CD14-positive monocyte (primary cell): ENCODE results near the gene PLEKHJ1. TPM values are rescaled to one million over a fixed set of nuclear protein-coding genes. Genes with fewer than 3 reads are reported as not detected.

Experiments
- DNase-seq, 3 donors: peaks; one replicate each; pipeline ENCODE4 v3.0.0-alpha.2; 2011 to 2022
- H2AFZ ChIP-seq: 2 replicates; pipeline ENCODE4 v1.6.0; 2012; ENCODE audit warnings: mild to moderate bottlenecking, low read depth, low read length, inconsistent platforms; ENCODE audit not compliant: insufficient read depth, poor library complexity, severe bottlenecking
- H3K27ac ChIP-seq, 2 donors: 1 replicate in 1 of 2; 2 replicates in 1 of 2; pipeline ENCODE4 v1.5.1; 2012 to 2013; ENCODE audit warnings: low read length in 2 of 2, control low read depth in 1 of 2, inconsistent platforms in 1 of 2, low read depth in 1 of 2, mild to moderate bottlenecking in 1 of 2
- H3K27me3 ChIP-seq, 2 donors: one replicate each; pipeline versions ENCODE4 v1.6.0 to v1.6.1; 2011 to 2013; ENCODE audit warnings: low read length in 2 of 2; ENCODE audit not compliant: control insufficient read depth in 2 of 2, insufficient read depth in 2 of 2
- H3K36me3 ChIP-seq, 2 donors: replicated peaks in 1 of 2; 1 replicate in 1 of 2; 2 replicates in 1 of 2; pipeline versions ENCODE4 v1.5.1 to v1.6.1; 2012 to 2013; ENCODE audit warnings: low read length in 2 of 2, control low read depth in 1 of 2, inconsistent platforms in 1 of 2, mild to moderate bottlenecking in 1 of 2; ENCODE audit not compliant: insufficient read depth in 2 of 2, control insufficient read depth in 1 of 2
- H3K4me1 ChIP-seq, 2 donors: 1 replicate in 1 of 2; 2 replicates in 1 of 2; pipeline versions ENCODE4 v1.5.1 to v1.6.1; 2012 to 2013; ENCODE audit warnings: low read length in 2 of 2, control low read depth in 1 of 2, inconsistent platforms in 1 of 2, mild to moderate bottlenecking in 1 of 2, moderate library complexity in 1 of 2; ENCODE audit not compliant: insufficient read depth in 2 of 2, control insufficient read depth in 1 of 2
- H3K4me2 ChIP-seq: replicated peaks from 2 replicates; pipeline ENCODE3; 2012; ENCODE audit warnings: low read length, moderate library complexity, mild to moderate bottlenecking; ENCODE audit not compliant: poor library complexity, severe bottlenecking; ENCODE audit errors: extremely low read depth
- H3K4me3 ChIP-seq, 3 experiments: fragments of 200-600 bp in 1 of 3; sonication (generic) in 1 of 3; replicated peaks in 1 of 3; 1 replicate in 2 of 3; 2 replicates in 1 of 3; pipeline ENCODE4 v1.5.1; 2011 to 2013; ENCODE audit warnings: low read length in 3 of 3, mild to moderate bottlenecking in 3 of 3, control low read depth in 2 of 3, low read depth in 2 of 3, inconsistent platforms in 1 of 3, moderate library complexity in 1 of 3
- H3K79me2 ChIP-seq: 2 replicates; pipeline ENCODE4 v1.6.0; 2012; ENCODE audit warnings: mild to moderate bottlenecking, control low read depth, inconsistent platforms, low read length, moderate library complexity; ENCODE audit not compliant: insufficient read depth
- H3K9ac ChIP-seq: 2 replicates; pipeline ENCODE4 v1.6.0; 2017; ENCODE audit warnings: low read length, mild to moderate bottlenecking; ENCODE audit not compliant: insufficient read depth, poor library complexity, severe bottlenecking
- H3K9me3 ChIP-seq, 2 donors: replicated peaks in 1 of 2; 1 replicate in 1 of 2; 2 replicates in 1 of 2; pipeline versions ENCODE4 v1.5.1 to v1.6.1; 2012 to 2013; ENCODE audit warnings: low read length in 2 of 2, control low read depth in 1 of 2; ENCODE audit not compliant: control insufficient read depth in 1 of 2, insufficient read depth in 1 of 2
- H4K20me1 ChIP-seq: 2 replicates; pipeline ENCODE4 v1.6.0; 2012; ENCODE audit warnings: mild to moderate bottlenecking, low read length, control low read depth, moderate library complexity; ENCODE audit not compliant: insufficient read depth
- H3K27ac Mint-ChIP-seq, 7 donors: one replicate each; pipeline ENCODE4 v1.8.0; 2020; ENCODE audit warnings: mild to moderate bottlenecking in 7 of 7, mixed read lengths in 7 of 7, moderate library complexity in 6 of 7, inconsistent platforms in 2 of 7
- H3K27me3 Mint-ChIP-seq, 3 donors: one replicate each; pipeline ENCODE4 v1.8.0; 2021 to 2022; ENCODE audit warnings: low read depth in 3 of 3, mild to moderate bottlenecking in 3 of 3, mixed read lengths in 3 of 3, moderate library complexity in 3 of 3, inconsistent platforms in 1 of 3
- H3K36me3 Mint-ChIP-seq, 2 donors: one replicate each; pipeline ENCODE4 v1.8.0; 2020; ENCODE audit warnings: mixed read lengths in 2 of 2, inconsistent platforms in 1 of 2, mild to moderate bottlenecking in 1 of 2
- H3K4me1 Mint-ChIP-seq: one replicate; pipeline ENCODE4 v1.8.0; 2020; ENCODE audit warnings: mild to moderate bottlenecking, mixed read lengths
- H3K4me3 Mint-ChIP-seq, 2 donors: one replicate each; pipeline ENCODE4 v1.8.0; 2020; ENCODE audit warnings: mild to moderate bottlenecking in 2 of 2, mixed read lengths in 2 of 2, moderate library complexity in 1 of 2
- H3K9me3 Mint-ChIP-seq, 7 donors: one replicate each; pipeline ENCODE4 v1.8.0; 2020 to 2022; ENCODE audit warnings: mixed read lengths in 7 of 7, mild to moderate bottlenecking in 6 of 7, moderate library complexity in 6 of 7, inconsistent platforms in 2 of 7
- CTCF ChIP-seq: fragments of 200-600 bp; IDR thresholded peaks from one replicate; pipeline ENCODE4 v1.8.0; 2022; ENCODE audit warnings: antibody characterized with exemption, mild to moderate bottlenecking
- WGBS: methylation state at CpG from one replicate; pipeline ENCODE4 v1.1.5; 2013; ENCODE audit warnings: missing lambda C conversion rate; ENCODE audit not compliant: insufficient coverage; 5-methylcytosine and 5-hydroxymethylcytosine counted together
- intact Hi-C, 2 donors: fragments of 100-400 bp; cut with micrococcal nuclease; formaldehyde crosslinking; loops; one replicate each; pipeline versions ENCODE4 v1.15.0 to v1.15.1; 2023
- polyA plus RNA-seq, 3 donors: library from polyadenylated mRNA; depleted of rRNA in 1 of 3; unstranded in 2 of 3; stranded (reverse) in 1 of 3; fragments of 300-500 nt in 2 of 3; fragments of >200 nt in 1 of 3; fragmentation: Illumina TruSeq in 2 of 3; gene quantifications; 1 replicate in 2 of 3; 2 replicates in 1 of 3; pipeline ENCODE4 v1.2.3, GENCODE V29; 2012 to 2021

The PLEKHJ1 gene
- polyA plus RNA-seq, 3 donors, result 62.1 to 90.0 (median 69.0) TPM

DNA sequence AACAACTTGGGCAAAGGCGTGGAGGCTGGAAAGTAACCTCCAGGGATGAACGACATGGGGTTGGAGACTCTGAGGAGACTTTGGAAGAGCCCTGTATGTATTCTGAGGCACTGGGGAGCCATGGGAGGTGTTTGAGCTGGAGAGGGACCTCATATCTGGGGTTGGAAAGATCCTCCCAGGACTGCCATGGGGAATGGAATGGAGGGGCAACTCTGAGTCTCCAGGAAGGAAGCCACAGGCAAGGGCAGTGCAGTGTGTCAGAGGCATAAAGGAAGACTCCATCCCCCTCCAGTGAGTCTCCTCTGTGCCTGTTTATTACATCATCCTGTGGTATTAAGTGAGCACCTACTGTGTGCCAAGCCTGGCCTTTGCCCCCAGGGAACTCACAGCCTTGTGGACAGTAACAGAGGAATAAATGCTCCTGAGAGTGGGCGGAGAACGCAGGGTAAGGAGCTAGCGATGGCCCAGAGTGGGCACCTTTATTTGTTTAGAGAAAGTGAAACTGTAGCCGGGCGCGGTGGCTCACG is 38.1 kb upstream of the PLEKHJ1 start:
- H3K4me2 ChIP-seq, result peak overlapping the region; percentile 82
- no peaks in the 10 kb centered on the region for H3K27me3 ChIP-seq
- DNase-seq, result peak in 2 of 3 donors; percentile 30 to 43
- Mint-ChIP-seq H3K4me1 (peaks cover 44% of the 10 kb centered on the region), H3K9me3 (peaks cover 0 to 7% (median 0%) of the 10 kb centered on the region in 7 donors), H3K36me3 (peaks cover 33 to 62% of the 10 kb centered on the region in 2 donors), H3K27me3 (peaks cover 0 to 5% (median 2%) of the 10 kb centered on the region in 3 donors), H3K27ac (peak overlapping the region; percentile 84 to 96 (median 91)), H3K4me3 (peak overlapping the region; percentile 70 to 75)
- H3K36me3 ChIP-seq, result peaks cover 33 to 40% of the 10 kb centered on the region in 2 donors
- 77% methylated on average over 2 of the region's 9 CpGs for WGBS
- H3K9ac ChIP-seq, result no peak overlapping the region
- peak overlapping the region in 1 of 3 experiments; percentile 100 for H3K4me3 ChIP-seq
- peak overlapping the region; percentile 63 to 71 for H3K27ac ChIP-seq
- H4K20me1 ChIP-seq, result peaks cover 91% of the 10 kb centered on the region
- peaks cover 42 to 54% of the 10 kb centered on the region in 2 donors for H3K4me1 ChIP-seq
- H2AFZ ChIP-seq, result no peak overlapping the region
- intact Hi-C loops, result loop anchor here (5.0 to 10.0 kb wide), 3 partner anchors 53 to 341 kb away; partner anchors contain the start of genes DOT1L (in 1 of the 2), LSM7 (in 1 of the 2) and SPPL2B (in 1 of the 2)
- H3K9me3 ChIP-seq, result no peaks in the 10 kb centered on the region
- no peak for TF ChIP-seq CTCF
- H3K79me2 ChIP-seq, result peaks cover 77% of the 10 kb centered on the region

GRCh38 chr19:2273356-2274184 is 37.4 kb upstream of the PLEKHJ1 start:
- intact Hi-C loops, result loop anchor here (1.0 to 10.0 kb wide), 5 partner anchors 35 to 341 kb away; partner anchors contain the start of genes DOT1L (in 1 of the 2), LSM7 (in 1 of the 2), PLEKHJ1 (in 1 of the 2) and SF3A2 (in 1 of the 2)
- Histone ChIP-seq H3K9ac (peak overlapping the region; percentile 33), H3K4me3 (peak overlapping the region; percentile 20 to 100 (median 41)), H3K9me3 (no peaks in the 10 kb centered on the region), H3K4me1 (peaks cover 43 to 58% of the 10 kb centered on the region in 2 donors), H3K27me3 (no peaks in the 10 kb centered on the region), H2AFZ (no peak overlapping the region), H3K36me3 (peaks cover 29 to 40% of the 10 kb centered on the region in 2 donors), H3K27ac (peak overlapping the region; percentile 71 to 96), H3K4me2 (peak overlapping the region; percentile 82), H3K79me2 (peaks cover 78% of the 10 kb centered on the region), H4K20me1 (peaks cover 84% of the 10 kb centered on the region)
- peak; percentile 76 to 81 (median 79) for DNase-seq
- peak; percentile 99 for TF ChIP-seq CTCF
- 15% methylated on average over 43 of the region's 45 CpGs for WGBS
- H3K9me3 Mint-ChIP-seq, result peaks cover 0 to 7% (median 0%) of the 10 kb centered on the region in 7 donors
- H3K27me3 Mint-ChIP-seq, result peaks cover 0 to 5% (median 2%) of the 10 kb centered on the region in 3 donors
- peaks cover 46% of the 10 kb centered on the region for H3K4me1 Mint-ChIP-seq
- H3K4me3 Mint-ChIP-seq, result peak overlapping the region; percentile 70 to 75
- peak overlapping the region; percentile 84 to 96 (median 91) for H3K27ac Mint-ChIP-seq
- peaks cover 29 to 55% of the 10 kb centered on the region in 2 donors for H3K36me3 Mint-ChIP-seq
